GM11168 (cell line): ENCODE data around the gene GPX3.

Experiments used
- in situ Hi-C: fragments of 300-500 bp; cut with MboI; formaldehyde crosslinking; loops from one replicate; pipeline ENCODE4 v1.12.0; 2022; ENCODE audit warnings: low sequenced_read_pairs; ENCODE audit not compliant: unreplicated experiment

The GPX3 gene

DNA sequence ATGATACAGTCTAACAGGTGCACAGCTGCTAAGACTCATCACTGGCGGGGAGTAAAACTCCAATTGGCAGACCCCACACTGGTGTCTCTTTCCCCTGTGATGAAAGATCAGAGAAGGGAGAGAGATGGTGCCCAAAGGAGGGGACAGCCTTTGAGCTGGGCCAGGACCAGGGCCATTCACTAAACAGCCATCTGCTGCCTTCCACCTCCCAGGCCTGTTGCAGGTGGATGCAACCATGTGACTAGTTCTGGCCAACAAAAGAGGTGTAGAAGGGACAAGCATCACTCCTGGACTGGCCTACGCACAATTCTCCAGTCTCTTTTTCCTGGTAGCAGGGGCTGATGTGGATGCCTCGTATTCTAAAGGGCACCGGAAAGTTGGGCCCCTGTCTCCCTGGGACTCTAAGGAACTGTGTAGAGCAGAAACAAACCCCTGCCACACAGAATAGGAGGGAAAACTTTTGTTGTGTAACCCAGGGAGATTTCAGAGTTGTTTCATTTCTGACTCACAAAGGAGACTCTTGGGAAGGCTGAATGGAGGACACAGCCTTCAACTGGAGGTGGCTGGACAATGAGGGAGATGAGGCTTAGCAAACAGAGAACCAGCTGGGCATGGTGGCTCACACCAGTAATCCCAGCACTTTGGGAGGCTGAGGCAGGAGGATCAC is 33.5 kb downstream of the GPX3 start:
- in situ Hi-C loops: loop anchor here (5.0 kb wide), 1 partner anchor 68 kb away; no protein-coding TSS in a partner anchor

DNA sequence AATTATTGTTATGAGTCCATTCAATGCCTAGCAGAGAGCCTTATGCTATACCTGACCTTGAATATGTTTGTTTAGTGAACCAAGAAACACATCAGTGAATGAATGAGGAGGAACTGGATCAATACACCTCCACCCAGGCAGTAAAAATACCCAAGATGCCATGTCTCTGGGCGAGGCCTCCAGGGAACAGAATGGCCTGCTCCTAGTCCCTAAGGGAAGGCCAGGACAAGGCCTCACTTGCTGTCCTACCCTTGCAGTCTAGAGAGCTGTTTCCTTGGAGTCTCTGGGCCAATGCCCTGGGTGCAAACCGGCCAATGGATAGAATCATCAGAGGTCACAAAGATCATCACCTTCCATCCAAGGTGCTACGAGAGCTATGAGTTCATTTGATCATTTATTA is 34.3 kb downstream of the GPX3 start:
- in situ Hi-C loops: loop anchor here (5.0 kb wide), 1 partner anchor 68 kb away; no protein-coding TSS in a partner anchor

DNA sequence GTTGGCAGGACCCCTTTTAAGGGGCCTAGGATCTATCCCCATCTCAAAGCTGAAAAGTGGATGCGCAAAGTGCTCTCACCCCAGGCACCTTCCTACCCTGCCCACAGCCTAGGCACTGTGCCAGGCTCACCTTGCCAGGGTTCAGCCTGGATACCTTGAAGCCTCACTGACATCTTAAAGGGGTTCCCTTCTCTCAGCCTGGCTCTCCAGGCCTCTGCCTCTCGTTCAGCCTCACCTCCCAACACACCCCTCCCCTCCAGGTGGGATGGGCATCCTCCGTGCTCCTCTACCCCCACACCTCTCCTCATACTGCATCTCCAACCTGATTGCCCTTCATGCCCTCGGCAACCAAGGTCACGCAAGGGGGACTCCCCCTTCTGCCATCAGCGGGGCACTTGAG is 34.9 kb downstream of the GPX3 start:
- in situ Hi-C loops: no loop called here

GRCh38 chr5:151056379-151057325 is 36.3 kb downstream of the GPX3 start:
- in situ Hi-C loops: no loop called here

DNA sequence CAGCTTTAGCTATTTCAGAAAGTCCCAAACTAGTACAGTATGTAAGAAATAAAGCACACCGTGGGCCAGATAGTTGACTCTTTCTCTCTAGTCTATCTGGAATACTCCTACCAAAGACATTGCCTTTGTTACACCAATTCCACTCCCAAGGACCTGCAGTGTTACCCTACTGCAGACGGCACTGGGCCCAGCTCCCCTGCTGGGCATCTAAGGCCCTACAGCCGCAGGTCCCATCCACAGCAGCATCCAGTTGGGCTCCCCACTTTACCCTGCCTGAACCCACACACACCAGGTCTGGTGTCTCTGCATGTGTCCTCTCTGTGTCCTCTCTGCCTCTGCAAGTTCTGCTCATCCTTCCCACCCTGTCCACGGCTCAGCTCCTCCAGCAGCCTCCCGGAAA is 37.9 kb downstream of the GPX3 start:
- in situ Hi-C loops: no loop called here

DNA sequence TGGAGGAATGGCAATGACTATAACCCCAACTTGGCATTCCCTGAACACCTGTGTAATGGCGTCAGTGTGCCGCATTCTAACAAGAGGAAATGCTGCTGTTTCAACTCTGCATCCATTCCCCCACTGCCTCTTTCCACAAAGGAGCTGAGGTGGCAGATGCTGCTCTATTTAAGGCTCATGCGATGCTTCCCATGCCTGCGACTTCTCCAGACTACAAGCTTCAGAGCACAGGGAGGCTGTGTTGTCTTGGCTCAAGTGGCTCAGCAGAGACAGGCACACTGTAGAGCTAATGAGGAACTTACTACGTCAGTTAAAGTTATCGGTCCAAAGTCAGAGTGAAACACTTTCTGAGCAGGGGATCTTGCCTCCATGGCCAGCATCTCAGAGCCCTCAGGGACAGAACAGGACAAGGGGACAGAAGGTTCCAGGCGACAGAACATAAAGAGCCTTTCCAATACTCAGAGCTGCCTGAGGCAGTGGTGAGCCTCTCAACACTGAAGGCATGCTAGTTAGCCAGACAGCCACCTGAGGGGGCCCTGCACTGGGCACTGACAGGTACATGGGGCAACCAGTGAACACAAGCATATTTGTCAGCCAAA is 38.6 kb downstream of the GPX3 start:
- in situ Hi-C loops: no loop called here

DNA sequence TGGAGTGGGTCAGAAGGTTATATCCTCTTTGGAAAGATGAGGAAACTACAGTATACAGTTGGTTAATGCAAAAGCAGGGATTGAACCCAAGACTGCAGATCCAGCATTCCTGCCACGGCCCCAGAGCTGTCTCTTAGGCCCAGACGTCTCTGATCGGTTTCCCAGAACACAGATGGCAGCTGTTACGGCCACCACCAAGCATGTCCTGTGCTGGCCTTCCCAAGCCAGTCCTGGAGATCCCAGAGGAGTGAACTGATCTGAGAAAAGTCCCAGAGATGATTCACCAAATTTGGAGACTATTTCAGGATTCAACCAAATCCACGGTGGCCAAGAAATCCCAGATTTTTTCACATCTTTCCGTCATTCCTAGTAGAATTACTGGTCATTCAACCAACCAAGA is 40.4 kb downstream of the GPX3 start:
- in situ Hi-C loops: no loop called here

- in situ Hi-C loops: no loop called here
These were observed 42.2 kb downstream of the GPX3 start for GRCh38 chr5:151062405-151063141.

DNA sequence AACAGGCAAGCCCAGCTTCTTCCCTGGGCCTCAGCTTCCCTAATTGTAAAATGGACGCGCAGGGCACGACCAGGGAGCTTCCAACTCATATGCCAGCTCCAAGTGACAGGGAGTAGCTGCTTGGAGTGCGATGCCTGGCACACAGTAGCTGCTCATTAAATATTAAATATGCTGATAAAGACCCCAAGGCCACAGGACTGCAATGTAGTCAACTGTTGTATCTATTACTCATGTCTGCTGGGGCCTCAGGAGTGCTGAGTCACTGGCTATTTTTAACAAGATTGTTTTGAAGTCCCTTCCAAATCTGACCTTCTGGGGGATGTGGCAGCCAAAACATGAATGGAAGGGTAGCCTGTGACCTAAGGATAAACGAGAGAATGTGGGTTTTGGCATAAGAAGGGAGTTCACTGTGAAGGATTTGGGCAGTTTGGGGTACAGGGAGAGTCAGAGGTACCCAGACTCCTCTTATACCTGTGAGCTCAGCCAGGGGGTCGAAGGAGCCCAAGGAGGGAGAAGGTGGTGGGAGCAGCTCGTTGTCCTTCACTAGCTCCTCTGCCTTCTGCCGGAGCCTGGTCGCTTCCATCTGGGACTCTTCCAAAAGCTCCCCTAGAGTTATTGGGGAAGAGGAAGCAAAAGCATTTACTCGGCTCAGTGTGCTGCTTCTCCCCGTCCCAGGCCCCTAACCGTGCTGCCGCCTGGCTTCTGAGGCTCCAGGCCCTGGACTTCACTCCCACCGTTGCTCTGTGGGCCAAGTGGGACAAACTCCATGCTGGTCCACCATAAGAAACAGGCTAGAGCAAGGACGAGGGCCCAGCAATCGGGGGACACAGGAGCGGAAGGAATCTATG is 43.0 kb downstream of the GPX3 start:
- in situ Hi-C loops: no loop called here

GRCh38 chr5:151064916-151065499 is 44.6 kb downstream of the GPX3 start:
- in situ Hi-C loops: no loop called here

DNA sequence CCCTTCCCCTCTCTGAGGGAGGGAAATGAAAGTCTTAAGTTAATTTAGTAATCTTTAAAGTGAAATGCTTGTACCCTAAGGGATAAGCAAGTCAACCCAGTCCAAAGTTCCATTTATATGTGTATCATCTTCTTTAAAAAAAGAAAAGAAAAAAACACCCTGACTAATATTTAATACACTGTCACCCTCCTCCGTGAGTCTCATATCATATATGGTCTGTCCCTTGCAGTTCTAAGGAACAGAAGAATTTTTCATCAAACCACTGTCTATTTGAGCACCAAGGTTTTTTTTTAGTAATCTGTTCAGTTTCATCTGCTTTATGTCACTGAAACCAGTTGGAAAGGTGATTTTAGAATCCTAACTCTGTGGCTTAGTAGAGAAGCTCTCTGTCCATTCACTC is 45.2 kb downstream of the GPX3 start:
- in situ Hi-C loops: no loop called here

DNA sequence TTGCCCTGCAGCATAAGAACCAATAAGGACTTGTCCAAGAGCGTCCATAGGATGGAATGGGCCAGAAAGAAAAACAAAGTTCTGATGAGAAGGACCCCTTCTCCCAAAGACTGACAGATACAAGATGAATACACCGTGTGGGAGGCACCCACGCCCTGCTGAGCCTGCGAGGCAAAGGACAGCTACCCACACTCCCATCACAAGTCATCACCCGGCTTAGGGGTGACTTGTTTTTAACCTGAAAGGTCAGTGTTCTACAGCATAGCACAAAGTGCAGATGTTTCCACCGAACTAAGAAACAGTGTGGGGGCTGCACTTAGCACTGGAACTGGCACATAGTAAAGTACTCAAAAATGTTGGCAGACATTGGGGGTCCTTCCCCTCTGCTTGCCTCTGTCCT is 46.5 kb downstream of the GPX3 start:
- in situ Hi-C loops: no loop called here

GRCh38 chr5:151067632-151068432 is 47.4 kb downstream of the GPX3 start:
- in situ Hi-C loops: no loop called here

- in situ Hi-C loops: no loop called here
These were observed 48.2 kb downstream of the GPX3 start for GRCh38 chr5:151068433-151069197.

- in situ Hi-C loops: no loop called here
These were observed 50.1 kb downstream of the GPX3 start for GRCh38 chr5:151070449-151070848.

- in situ Hi-C loops: no loop called here
These were observed 50.6 kb downstream of the GPX3 start for GRCh38 chr5:151071021-151071420.

GRCh38 chr5:151071848-151072629 is 51.6 kb downstream of the GPX3 start:
- in situ Hi-C loops: no loop called here
